HG02884 (cell line): ENCODE results near the gene SLC2A13.
A peak's percentile ranks its signal among the peaks of the same experiment; 100 is the strongest.
"Not testable (repeated sequence)": the region's sequence is repeated elsewhere in the genome, so short reads cannot be mapped to it uniquely, and the experiment has no call there.

Source experiments
- ATAC-seq: cut with Tn5 transposase; IDR thresholded peaks from one replicate; pipeline ENCODE4 v1.9.1; 2021; ENCODE audit warnings: mild to moderate bottlenecking, moderate library complexity; ENCODE audit not compliant: unreplicated experiment

Gene SLC2A13

DNA sequence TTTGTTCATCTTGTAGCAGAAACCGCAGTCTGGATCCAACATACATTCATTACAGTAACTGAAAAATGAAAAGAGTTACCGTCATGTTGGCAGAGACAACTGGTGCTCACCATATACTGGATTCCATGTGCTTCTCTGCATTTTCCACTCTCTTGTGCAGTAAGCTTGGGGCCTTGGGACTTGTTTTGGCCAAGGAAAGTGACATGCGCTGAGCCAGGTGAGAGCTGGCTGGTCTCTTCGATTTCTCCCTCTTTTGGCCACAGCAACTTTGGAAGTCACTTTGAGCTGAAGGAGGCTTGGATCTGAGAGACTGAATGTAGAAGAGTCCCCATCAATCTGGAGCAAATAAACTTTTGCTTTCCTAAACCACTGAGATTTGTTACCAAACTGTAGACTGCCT lies 275.7 kb downstream of the SLC2A13 start:
- no peak for ATAC-seq

- no peak for ATAC-seq
Measured at GRCh38 chr12:39824505-39825212, 281.2 kb downstream of the SLC2A13 start.

DNA sequence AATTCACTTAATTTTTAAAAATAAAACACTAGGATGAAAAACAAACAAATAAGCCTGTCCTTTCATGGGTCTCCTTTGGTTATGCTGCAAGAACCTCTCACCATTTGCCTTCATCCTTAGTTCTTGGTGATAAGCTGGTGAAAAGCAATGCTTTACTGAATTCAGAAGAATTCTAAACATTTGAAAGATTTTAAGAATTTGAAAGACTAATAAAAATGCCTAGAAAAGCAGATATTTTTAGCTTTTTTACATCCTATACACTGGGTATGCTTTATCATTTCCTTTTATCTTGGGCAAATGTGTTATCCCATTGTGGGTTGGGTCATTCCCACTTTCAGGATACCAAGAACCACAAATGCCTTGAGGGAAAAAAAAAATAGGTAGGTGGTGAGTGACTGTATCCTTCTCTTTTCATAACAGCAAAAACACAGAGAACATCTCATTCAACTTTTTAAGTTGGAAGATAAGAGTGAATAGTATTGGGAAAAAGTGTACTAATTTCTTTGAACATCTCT lies 289.2 kb downstream of the SLC2A13 start:
- ATAC-seq = no peak

GRCh38 chr12:39815746-39816145 lies 290.1 kb downstream of the SLC2A13 start:
- ATAC-seq = no peak

DNA sequence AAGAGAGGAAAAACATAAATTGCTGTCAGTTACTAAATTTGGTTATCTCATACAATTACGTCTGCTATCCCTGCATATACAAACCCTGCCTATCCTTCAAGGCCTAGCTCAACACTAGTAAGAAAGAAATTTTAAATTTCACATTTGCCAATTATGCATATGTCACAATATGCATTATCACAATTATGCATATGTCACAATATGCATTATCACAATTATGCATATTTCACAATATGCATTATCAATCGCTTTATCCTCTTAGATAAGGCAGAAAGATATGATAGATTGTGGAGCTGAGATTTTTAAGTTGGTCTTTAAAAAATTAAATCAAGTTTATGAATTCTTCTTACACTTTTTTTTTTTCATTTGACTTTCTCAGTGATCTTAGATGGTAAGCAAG lies 291.3 kb downstream of the SLC2A13 start:
- no peak for ATAC-seq

DNA sequence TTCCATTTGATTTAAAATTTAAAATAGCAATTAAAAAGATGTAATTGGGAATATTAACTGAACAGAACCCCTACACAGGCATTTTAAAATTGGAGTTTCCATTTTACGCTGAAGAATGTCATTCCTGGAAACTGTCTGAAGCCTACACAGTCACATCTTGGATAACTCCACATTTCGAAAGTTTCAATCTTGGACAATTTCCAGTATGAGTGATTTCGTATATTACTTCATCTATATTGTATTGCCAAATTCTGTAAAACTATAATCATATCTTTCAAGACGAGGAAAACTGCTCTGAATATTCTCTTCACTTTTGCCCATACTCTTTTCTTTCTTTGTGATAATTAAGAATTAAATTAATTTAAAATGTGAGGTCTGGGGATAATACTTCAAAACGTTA lies 292.1 kb downstream of the SLC2A13 start:
- no peak for ATAC-seq

DNA sequence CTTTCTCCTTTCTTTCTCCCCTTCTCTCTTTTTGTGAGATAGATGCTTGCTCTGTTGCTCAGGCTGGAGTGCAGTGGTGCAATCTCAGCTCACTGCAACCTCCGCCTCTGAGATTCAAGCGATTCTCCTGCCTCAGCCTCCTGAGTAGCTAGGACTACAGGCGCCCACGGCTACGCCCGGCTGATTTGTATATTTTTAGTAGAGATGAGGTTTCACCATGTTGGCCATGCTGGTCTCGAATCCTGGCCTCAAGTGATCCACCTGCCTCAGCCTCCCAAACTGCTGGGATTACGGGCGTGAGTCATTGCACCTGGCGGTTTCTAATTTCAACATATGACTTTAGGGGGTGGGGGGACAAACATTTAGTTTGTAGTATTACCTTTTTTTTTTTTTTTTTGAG lies 293.4 kb downstream of the SLC2A13 start:
- ATAC-seq = not testable (repeated sequence)

DNA sequence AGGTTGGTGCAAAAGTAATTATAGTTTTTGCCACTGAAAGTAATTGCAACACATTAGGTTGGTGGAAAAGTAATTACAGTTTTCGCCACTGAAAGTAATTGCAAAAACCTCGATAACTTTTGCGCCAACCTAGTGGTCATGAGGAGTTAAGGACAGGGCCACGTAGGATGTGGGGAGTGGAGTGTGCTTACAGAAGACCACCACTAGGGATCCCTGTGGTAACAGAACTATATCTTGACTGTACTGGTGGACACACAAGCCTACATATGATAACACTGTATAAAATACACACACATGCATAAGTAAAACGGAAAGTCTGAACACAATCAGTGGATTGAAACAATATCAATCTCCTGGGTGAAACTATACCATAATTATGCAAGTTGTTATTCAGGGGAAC lies 298.8 kb downstream of the SLC2A13 start:
- ATAC-seq = peak; percentile 73

DNA sequence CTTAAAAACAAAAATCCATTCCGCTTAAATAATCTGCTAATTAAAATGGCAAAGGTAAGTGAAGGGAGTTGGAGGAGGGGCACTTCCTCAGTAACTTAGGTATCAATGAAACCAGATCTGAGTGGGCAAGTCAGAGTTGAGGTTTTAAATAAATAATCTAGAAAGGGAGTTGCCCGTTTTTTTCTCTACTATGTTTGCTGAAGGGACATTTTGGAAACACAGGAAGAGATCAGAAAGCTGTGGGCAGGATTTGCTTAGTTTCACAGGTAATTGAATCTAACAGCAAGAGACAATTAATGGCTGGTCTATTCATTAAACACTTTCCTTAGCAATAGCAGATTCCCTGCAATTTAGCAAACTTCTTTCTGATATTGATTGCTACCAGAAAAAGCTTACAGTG lies 300.2 kb downstream of the SLC2A13 start:
- ATAC-seq = no peak

GRCh38 chr12:39804898-39805297 lies 301.0 kb downstream of the SLC2A13 start:
- no peak for ATAC-seq

- no peak for ATAC-seq
Measured at GRCh38 chr12:39804479-39804878, 301.4 kb downstream of the SLC2A13 start.

DNA sequence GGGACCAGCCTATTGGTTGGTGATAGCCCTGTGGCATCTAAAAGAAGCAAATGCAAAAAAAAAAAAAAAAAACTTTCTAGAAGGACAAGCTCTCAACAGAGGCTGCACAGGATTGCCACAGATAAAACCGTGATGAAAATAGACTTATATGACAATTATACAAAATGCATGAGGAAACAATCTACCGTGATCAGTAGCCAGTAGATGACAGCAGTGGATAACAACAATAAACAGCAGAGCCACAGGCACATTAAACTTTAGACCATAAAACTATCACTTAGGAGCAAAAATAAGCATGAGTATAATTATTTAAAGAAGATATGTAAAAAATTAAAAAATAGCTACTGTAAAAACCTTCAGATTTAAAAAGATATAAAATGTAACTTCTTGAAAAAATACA lies 302.7 kb downstream of the SLC2A13 start:
- no peak for ATAC-seq

DNA sequence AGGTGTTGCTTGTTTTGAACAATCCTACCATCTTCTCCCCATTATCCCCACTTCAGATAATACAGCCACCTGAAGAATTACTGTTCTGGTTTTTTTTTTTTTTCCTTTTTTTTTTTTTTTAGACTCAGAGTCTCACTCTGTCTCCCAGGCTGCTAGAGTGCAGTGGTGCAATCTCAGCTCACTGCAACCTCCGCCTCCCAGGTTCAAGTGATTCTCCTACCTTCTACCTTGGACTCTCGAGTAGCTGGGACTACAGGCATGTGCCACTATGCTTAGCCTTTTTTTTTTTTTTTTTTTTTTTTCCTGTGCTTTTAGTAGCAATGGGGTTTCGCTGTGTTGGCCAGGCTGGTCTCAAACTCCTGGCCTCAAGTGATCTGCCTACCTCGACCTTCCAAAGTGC lies 306.9 kb downstream of the SLC2A13 start:
- ATAC-seq = no peak

DNA sequence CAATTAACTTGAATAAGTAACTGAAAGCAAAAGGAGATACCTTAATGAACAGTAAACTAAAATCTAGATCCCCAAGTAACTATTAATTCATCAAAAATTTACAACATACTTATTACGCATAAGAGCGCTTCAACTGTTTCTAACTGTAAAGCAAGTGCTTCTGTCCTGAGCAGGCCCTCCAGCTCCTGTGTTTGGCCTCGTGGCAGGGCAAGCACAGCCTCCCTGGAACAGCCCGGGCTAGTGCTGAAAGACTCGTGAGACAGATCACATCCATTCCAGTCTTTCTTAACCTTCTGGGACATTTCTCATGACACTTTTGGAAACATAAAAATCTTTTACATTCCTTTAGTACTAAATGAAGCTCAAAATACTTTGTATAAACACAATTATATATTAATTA lies 307.5 kb downstream of the SLC2A13 start:
- no peak for ATAC-seq

DNA sequence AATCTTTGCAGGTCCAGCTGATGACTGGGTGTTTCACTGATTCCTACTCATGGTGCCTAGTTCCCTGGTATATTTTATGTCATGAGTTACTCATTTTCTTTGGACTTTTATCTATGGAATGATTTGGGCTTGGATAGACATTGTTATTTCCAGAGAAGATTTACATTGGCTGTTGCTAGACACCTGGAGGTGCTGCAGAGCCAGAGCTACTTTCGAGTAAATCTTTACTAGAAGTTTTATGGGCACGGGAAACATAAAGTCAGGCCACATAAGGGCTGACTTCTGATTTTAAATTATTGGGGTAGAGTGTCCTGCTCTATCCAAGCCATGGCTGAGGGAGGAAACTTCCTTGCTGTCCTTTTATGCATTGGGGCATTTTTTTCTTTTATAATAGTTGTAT lies 310.4 kb downstream of the SLC2A13 start:
- no peak for ATAC-seq

GRCh38 chr12:39792938-39793337 lies 312.9 kb downstream of the SLC2A13 start:
- ATAC-seq = no peak

- no peak for ATAC-seq
Measured at GRCh38 chr12:39788239-39788638, 317.6 kb downstream of the SLC2A13 start.

- ATAC-seq = not testable (repeated sequence)
Measured at GRCh38 chr12:39785814-39786213, 320.1 kb downstream of the SLC2A13 start.

GRCh38 chr12:39782026-39782545 lies 323.8 kb downstream of the SLC2A13 start:
- no peak for ATAC-seq

GRCh38 chr12:39780913-39781446 lies 324.9 kb downstream of the SLC2A13 start:
- no peak for ATAC-seq

- ATAC-seq = no peak
Measured at GRCh38 chr12:39780411-39780912, 325.4 kb downstream of the SLC2A13 start.

GRCh38 chr12:39779768-39780340 lies 326.0 kb downstream of the SLC2A13 start:
- ATAC-seq = no peak
